Activated CD4-positive, alpha-beta T cell treated with anti-CD3 and anti-CD28 coated beads for 48 hours (primary cell): ENCODE measurements around the gene DUOXA1.
A peak's percentile ranks its signal among the peaks of the same experiment; 100 is the strongest.

ENCODE experiments used
- DNase-seq: peaks from one replicate; pipeline ENCODE4 v3.0.0-alpha.2; 2020

DUOXA1 gene, protein sequence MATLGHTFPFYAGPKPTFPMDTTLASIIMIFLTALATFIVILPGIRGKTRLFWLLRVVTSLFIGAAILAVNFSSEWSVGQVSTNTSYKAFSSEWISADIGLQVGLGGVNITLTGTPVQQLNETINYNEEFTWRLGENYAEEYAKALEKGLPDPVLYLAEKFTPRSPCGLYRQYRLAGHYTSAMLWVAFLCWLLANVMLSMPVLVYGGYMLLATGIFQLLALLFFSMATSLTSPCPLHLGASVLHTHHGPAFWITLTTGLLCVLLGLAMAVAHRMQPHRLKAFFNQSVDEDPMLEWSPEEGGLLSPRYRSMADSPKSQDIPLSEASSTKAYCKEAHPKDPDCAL

DNA sequence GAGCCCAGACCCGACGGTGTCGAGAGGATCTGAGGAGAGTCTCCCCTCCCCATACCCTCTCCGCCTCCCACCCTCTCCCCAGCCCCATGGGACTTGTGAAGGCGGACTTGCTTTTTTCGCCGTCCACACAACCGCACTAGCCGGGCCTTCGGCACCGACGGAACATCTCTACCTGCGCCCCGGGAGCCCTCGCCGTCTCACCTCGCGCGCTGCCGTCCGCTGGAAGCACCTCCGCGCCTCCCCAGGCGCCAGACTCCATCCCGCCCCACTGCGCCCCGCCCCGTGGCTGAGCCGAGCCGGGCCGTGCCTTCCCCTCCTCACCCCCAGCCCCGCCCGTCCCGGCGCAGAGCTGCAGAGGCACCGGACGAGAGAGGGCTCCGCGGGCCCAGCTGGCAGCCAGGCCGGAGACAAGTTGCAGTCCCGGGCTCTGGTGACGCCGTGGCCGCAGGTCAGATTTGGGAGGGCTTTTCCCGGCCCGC is at the start of gene DUOXA1, which contains the start of gene DUOX1:
TSS of gene DUOXA1 (minus strand) at position 229 of the 479 bp plus-strand sequence. CDS start 6,865 bp downstream, outside the sequence.
TSS of gene DUOX1 (plus strand) at position 344 of the 479 bp plus-strand sequence. CDS start 1,973 bp downstream, outside the sequence.
- DNase-seq, result peak; percentile 47

DNA sequence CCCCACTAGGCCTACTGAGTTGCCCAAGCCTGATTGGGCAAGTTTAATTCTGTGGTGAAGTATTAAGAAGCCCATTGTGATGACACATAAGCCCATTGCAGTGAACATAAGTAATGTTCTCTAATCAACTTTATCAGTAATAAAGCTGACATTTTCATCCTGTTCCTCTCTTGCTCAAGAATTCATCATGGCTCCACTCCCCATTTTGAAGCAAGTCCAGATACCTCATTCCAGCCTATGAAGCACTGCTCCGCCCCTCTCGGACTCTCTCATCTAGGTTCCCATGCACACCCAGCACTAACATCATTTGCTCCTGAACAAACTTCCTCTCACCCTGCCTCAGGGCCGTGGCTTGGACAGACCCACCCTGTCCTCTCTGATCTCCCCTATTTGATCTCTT is 47.6 kb upstream of the DUOXA1 start:
- DNase-seq, result no peak

DNA sequence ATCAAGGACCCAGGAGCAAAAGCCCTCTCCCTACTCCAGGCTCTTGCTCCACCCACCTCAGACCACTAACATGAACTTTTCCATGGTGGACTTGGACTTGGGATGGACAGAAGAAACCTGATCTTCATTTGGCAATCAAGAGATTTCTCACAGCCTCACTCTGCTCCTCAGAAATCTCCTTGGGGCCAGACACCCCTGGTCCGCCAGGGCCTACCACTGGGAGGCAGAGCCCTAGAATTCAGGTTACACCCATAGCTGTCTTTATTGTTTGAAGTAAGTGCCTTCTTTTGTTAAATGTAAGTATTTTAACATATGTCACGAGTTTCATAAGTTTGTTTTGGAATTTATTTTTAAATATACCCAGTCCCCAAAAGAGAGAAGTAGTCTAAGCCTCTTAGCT is 44.9 kb upstream of the DUOXA1 start:
- no peak for DNase-seq

DNA sequence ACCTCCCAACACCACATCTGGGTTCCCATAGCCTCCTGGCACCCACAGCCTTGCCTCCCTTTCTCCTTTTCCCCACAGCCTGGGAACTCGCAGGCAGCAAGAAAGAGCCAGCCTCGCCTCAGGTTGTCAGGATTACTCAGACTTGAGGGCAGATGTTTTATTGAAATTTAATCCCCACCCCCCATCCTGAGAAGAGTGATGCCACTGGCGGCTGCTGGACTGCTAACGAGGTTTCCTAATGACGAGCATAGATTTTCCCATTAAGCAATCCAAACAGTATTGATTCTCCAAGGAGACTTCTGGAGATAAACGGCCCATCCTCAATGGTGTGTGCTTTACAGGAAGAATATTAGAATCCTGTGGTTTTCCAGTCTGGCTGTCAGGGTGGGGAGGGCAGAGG is 44.4 kb upstream of the DUOXA1 start:
- no peak for DNase-seq

DNA sequence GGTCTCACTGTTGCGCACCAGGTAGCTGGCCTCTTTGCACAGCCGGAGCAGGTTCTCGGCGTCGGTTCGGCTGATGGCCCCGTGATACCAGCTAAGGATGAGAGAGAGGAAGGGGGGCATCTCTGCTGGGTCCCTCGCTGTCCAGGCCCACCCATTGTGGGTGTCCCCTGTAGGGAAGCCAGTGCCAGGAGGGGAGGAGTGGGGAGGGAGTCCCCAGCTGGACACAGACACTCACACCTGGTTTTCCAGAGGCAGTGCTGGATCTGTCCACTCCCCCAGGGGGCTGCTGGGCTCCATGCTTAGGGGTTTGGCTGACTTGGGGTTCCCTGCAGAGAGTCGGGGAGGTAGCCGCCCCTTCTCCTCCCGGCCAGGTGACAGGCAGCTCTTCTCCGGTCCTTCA is 42.2 kb upstream of the DUOXA1 start:
- DNase-seq, result no peak

DNA sequence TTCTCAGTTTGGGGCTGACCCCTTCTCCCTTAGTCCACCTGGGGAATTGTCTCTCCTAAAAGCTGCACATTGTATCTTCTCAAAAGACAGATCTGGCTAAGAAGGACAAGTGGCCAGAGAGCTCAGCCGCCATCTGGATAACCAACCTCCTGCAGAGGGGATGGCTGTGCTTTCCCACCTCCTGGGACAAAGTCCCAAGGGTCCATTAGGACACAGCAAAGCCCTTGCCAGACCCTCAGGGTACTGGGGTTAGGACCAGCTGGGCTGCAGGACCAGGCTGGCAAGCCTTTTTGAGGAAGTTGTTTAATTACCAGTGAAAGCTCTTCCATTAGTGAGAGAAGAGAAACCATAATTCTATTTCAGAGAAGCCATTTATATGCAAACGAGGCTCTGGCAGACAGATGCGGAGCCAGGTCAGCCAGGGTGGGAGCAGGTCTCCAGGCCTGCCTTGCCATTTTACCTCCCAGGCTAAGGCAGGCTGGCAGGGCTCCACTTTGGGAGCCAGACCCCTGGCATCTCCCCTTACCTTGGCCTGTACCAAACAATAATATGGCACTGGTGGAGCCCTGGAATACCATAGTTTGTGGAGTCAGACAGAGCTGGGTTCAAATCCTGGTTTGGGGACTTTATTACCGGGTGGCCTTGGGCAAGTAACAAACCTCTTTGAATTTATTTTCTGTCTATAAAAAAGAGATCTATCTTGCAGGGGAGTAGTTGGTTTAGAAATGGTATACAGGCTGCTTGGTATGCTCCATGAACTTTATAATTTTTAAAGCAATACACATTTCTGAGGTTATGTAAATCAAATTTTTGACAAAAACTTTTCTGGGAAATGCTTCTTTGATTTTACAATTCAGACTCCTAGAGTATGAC is 40.2 kb upstream of the DUOXA1 start:
- DNase-seq, result no peak

DNA sequence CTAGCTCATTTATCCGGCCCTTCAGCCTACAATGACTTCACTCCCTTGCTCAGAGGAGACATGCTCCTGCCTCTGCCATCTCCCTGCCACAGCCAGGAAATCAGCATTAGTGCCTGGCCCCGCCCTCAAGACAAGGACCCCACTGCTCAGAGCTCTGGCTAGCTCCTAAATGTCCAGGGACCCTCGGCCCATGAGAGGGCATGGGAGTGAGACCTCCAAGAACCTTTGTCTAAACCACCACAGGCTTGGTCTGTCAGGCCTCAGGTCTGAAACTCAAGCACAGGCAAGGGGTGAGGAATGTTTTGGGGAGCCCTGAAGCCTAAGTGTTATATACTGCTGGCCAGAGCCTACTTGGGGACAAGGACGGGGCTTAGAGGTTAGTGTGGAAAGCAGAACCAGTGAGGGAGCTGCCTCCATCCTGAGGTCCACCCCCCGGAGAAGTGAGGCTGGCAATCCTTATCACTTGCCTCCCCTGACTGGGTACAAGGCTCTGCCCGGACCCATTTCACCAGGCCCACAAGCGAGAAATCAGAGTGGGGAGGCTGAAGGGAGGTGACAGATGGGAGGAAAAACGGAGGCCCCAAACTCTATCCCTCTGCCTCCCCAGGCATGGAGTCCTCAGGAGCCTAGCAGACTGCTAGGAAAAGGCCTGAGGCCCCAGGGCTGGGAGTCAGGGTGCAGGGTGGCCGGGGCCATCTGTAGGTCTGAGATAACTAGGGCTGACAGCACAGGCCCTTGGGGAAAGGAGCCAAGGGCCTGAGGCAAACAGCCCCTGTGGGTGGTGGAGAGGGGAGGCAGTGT is 39.3 kb upstream of the DUOXA1 start:
- DNase-seq, result no peak

DNA sequence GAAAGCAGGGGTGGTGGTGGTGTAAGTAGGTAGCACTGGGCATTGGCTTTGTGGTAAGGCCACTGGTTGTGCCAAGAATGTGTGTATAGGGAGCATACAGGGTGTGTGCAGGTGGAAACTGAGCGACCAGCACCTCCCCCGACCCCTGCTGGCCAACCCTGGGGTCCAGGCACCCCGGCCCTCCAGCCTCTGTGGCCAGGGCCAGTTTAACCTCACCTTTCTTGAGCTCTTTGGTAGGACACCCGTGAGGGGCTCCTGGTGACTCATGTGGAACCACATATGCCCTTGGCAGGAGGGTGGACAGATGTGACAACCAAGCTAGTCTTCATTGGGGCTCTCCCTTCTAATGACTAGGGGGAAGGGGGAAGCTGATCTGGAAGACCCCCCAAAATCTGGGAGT is 38.6 kb upstream of the DUOXA1 start:
- no peak for DNase-seq

DNA sequence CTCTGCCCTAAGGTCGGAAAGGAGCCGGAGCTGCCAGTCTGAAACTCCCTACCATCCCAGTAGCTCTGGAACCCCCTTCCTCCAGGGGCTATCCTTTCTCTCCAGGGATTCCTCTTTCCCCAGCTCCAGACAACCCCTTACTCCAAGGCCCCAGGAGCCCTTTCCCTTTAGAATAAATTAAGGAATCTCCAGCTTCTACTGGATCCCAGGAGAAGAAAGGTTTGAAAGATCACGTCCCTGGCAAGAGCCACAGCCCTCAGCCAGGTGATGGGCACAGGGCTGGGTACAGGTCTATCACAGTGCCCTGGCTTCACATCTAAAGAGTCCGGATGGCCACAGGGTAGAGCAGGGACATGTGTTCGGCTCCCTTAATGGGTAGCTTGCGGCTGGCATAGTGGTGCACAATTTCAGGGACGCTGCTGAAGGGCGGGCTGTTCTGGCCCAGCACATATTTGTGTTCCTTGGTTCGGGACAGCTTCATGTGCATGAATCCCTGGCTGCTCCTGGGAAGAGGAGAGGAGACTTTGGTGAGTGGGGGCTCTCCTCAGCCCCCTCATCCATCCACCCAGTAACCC is 38.0 kb upstream of the DUOXA1 start:
- no peak for DNase-seq

DNA sequence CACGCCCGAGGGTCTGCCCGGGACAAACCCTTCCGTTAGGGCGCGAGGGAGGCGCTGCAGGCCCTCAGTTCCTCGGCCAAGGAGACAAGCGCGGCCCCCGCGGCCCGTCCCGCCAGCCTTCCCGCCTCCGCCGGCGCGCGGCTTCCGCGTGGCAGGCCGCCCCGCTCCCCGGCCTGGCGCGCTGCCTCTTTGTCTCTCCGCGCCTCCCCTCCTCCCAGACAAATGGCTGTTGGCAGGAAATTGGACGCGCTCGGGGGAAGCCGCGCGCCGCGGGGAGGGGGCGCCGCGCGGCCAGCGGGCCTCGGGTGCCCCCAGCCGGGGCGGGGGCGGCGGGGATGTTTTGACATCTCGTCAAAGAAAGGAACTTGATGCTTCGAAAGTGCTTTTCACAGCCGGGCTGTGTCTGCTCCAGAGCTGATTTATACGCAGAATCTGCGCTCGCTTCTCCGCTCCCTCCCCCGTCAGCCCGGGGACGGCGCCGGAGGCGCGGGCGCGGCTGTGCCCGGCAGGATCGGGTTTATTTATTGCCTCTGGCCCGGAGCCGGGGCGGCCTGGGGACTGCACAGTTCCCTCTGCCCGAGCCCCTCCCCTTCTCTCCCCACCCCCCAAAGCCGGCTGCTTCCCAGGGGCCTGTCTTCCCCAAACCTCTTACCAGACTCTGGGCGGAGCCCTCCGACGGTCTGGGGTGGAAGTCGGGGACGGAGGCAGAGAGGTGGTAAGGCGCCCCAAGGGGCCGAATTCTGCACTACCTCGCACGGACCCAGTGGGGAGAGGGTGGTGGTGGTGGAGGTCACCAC is 37.4 kb upstream of the DUOXA1 start:
- peak; percentile 90 for DNase-seq

DNA sequence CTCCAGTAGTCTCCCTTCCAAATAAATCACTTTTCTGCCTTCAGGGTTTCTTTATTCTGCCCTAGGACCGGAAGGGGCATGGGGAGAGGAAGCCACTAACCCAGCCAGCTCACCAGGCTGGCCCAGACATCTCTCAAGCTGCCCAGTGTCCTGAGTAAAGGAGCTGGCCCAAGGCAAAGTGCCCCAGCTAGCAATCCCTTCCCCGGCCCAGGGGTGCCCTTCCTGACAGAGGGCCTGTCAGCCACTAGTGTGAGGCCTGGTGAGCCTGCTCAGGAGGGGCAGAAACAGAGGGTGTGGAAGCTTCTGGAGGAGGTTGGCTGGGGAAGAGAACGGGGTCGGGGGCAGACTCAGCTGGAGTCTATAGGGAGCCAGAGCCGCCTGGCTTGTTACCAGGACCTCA is 35.9 kb upstream of the DUOXA1 start:
- DNase-seq, result no peak

DNA sequence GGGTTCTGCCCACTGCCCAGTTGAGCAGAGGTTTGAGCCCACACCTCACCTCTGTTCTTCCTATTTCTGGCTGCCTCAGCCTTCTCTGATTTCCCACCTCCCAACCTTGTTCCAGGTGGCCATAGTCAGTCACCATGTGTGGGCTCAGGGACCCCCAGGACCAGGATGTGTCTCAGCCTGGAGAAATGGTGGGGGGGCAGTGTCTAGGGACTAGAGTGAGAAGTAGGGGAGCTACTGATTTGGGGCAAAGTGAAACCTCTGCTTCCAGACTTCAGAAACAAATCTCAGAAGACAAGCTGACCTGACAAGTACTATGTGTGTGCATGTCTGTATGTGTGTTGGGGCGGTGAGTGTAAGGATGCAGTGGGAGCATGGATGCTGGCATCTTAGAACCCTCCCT is 35.2 kb upstream of the DUOXA1 start:
- no peak for DNase-seq

DNA sequence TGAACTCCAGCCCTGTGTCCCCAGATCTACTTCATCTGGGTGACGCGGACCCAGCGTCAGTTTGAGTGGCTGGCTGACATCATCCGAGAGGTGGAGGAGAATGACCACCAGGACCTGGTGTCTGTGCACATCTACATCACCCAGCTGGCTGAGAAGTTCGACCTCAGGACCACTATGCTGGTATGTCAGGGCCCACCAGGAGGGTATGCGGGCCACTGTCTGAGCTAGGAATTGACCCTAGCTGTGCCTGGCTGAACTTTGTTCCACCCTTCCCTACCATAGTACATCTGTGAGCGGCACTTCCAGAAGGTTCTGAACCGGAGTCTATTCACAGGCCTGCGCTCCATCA is 33.8 kb upstream of the DUOXA1 start:
- no peak for DNase-seq

DNA sequence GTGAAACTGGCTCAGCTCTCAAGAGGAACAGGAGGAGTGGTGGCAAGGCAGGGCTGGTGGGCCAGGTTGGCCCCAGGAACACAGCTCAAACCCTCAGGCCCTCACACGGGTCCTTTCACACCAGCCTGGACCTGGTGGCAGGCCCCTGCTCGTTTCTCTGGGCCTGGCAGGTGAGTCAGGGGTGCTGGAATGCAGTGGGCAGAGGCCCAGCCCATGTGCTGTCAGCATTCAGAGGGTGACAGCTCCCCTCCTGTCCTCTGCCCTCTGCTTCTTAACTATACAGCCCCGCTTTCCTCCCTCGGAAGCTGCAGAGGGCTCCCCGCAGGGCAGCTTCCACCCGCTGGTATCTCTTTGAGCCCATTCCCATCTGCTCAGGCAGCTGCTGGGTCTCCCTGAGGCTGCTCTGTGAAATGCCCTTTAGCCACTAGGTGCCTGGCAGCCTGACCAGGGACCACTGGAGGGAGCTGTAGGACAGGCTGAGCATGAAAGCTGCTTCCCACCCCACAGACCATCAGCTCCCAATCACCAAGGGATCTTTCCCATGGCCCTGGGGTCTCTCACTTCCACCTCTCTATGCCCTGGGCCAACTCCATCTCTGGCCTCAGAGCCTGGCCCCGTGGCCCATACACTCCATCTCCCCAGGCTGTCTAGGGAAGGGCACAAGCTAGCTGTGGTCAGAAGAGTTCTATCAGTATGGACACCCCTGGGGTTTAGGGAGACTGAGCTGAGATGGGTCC is 33.3 kb upstream of the DUOXA1 start:
- DNase-seq, result peak; percentile 73

DNA sequence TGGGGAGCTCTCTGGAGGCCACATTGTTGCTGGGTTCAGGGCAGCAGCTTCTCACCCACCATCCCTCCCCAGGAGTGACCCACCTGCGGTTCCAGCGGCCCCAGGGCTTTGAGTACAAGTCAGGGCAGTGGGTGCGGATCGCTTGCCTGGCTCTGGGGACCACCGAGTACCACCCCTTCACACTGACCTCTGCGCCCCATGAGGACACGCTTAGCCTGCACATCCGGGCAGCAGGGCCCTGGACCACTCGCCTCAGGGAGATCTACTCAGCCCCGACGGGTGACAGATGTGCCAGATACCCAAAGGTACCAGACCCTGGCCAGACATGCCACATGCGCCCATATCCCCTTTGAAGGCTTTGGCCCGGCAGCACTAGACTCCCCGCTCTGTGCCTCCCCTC is 32.0 kb upstream of the DUOXA1 start:
- DNase-seq, result no peak

DNA sequence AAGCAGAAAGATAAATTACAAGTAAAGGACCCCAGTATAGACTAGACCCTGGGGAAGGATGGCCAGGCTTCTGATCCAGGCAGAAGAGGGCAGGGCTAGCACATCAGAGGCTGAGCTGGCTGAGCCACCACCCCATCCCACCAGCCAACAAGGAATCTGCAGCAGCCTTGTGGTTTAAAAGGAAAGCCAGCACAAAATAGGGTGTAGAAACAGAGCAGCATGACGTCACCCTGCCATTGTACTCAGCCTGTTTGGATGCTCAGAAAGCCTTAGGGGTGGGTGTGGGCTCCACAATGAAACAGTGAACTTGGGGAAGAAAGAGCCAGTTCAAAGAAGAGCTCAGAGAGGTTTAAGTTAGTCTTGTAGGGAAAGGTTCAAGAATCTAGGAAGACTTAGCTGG is 28.3 kb upstream of the DUOXA1 start:
- DNase-seq, result peak; percentile 31

DNA sequence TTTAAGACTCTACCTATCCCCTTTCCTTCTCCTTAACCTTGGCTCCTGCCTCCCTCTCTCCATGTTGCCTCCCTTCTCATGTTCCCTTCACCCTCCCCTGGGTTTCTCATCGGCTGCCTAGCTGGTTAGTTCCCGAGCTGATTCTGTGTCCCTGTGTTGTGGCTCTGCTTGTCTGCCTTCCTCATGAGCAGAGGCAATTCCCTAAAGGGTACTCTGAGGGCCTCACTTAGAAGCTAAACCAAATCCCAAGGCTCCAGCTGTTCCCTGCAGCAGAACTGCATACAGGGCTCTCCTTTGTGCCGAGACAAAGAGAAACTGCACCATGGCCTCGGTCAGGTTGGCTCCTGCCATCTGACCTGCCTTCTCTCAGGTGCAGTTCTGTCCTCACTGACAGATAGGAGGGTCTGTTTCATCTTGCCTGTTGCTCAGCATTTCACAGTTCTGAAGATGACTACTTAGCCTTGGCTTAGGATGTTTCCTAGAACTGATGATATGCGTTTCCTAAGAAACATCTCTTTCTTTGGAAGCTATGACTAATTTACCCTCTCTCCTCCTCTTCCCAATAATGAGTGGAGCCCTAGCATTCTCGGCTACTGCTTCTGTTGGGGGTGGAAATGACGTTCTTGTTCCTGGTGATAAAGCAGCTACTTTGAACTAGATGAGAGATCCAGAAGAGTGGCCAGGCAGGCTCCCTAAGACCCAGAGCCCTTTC is 27.2 kb upstream of the DUOXA1 start:
- no peak for DNase-seq

DNA sequence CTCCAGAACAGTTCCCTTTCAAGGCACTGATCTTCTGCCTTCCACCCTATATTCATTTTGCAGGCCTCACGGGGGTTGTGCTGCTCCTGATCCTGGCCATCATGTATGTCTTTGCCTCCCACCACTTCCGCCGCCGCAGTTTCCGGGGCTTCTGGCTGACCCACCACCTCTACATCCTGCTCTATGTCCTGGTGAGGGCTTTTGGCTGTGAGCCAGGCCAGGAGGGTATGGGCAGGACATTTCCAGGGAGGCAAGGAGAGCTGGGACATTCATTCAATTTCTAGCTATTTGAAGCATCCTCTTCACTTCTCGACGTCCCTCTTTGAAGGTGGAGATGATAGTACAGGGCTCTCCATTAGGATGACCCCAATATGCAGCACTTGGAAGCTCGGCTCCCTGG is 26.1 kb upstream of the DUOXA1 start:
- DNase-seq, result no peak

DNA sequence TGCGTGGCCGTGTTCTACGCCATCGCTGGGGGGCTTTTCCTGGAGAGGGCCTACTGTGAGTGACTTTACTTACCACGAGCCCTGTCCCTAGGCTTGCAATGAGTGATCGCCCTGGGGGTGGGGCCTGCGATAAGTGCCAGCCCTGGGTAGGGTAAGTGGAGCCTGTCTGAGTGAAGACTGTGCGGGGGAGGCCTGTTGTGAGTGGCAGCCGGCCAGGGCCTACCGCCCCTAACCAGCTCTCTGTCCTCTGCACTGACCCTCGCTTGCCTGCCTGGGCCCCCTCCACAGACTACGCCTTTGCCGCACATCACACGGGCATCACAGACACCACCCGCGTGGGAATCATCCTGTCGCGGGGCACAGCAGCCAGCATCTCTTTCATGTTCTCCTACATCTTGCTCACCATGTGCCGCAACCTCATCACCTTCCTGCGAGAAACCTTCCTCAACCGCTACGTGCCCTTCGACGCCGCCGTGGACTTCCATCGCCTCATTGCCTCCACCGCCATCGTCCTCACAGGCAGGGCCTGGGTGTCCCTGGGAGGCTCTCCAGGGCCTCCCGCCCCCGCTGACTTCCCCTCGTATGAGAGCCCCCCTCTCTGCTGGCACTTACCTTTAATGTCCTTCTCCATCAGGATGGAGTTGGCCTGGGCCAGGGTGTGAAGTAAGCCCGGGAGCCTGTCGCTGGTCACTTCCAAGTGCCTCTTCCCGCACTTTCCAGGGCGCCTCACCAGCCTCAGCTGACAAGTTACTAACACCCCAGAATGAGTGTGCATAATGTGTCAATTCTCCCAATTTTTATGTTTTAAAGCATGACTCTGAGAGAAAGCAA is 22.5 kb upstream of the DUOXA1 start:
- DNase-seq, result no peak

DNA sequence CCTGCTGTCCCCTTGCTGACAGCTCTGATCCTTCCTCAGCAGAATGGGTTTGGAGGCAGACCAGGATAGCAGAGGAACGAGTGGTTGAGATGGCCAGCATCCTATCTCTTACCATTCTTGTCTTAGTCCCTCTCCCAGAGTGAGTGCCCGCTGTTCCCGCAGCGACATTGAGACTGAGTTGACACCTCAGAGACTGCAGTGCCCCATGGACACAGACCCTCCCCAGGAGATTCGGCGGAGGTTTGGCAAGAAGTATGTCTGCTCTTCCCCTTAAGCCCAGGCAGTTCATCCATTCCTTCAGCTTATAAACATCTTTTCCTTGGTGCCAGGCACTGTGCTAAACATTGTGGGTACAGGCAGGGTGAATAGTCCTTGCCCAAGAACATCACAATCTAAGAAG is 21.3 kb upstream of the DUOXA1 start:
- no peak for DNase-seq
